ENCODE data around the gene PLXNB3. TPM values are rescaled to one million over a fixed set of nuclear protein-coding genes. Genes with fewer than 3 reads are reported as not detected.

The PLXNB3 gene
- polyA plus RNA-seq, 1 donor from 2014 or later, result 0.48 TPM

- H3K36me3 ChIP-seq (ENCODE audit: insufficient read depth, low read length), result no peaks in the 10 kb centered on the region
- H3K4me2 ChIP-seq (ENCODE audit: low read length), result no peak overlapping the region
- no peaks in the 10 kb centered on the region for H3K9me2 ChIP-seq (ENCODE audit: insufficient read depth, low read length)
- H3K27me3 ChIP-seq (ENCODE audit: insufficient read depth, low read depth, low read length), result no peaks in the 10 kb centered on the region
- H3F3A ChIP-seq (ENCODE audit: insufficient read depth, low read length, poor library complexity, severe bottlenecking), result no peaks in the 10 kb centered on the region
- H3K27ac ChIP-seq (ENCODE audit: low read length), result no peak overlapping the region
- H2AFZ ChIP-seq (ENCODE audit: low read depth, low read length), result no peak overlapping the region
- TF ChIP-seq MXI1 (conservative IDR thresholded peaks at IDR 0.05; ENCODE audit: poor library complexity, severe bottlenecking) (no peak), SMC3 (conservative IDR thresholded peaks at IDR 0.05; ENCODE audit: poor library complexity) (no peak), POLR2AphosphoS5 (IDR thresholded peaks at IDR 0.05) (no peak), RAD21 (conservative IDR thresholded peaks at IDR 0.05) (no peak), CTCF (IDR thresholded peaks at IDR 0.05; ENCODE audit: poor library complexity, severe bottlenecking) (no peak), REST (IDR thresholded peaks at IDR 0.05; ENCODE audit: borderline replicate concordance) (no peak), EP300 (conservative IDR thresholded peaks at IDR 0.05; ENCODE audit: poor library complexity, severe bottlenecking) (no peak), TAF1 (IDR thresholded peaks at IDR 0.05; ENCODE audit: low read depth) (no peak), EZH2 (IDR thresholded peaks at IDR 0.05; ENCODE audit: borderline replicate concordance, insufficient read depth, low read length, poor library complexity, severe bottlenecking) (no peak)
- H3K9me3 ChIP-seq (ENCODE audit: low read length), result no peaks in the 10 kb centered on the region
- no peaks in the 10 kb centered on the region for H4K20me1 ChIP-seq (ENCODE audit: insufficient read depth)
- no peak overlapping the region for H3K9ac ChIP-seq (ENCODE audit: low read length)
- H3K4me3 ChIP-seq (ENCODE audit: low read length), result no peak overlapping the region
- no peaks in the 10 kb centered on the region for H3K79me2 ChIP-seq (replicated peaks; ENCODE audit: insufficient read depth, low read length)
Observed at GRCh38 chrX:153802513-153803045, 38.5 kb downstream of the PLXNB3 start.

- Histone ChIP-seq H4K20me1 (ENCODE audit: insufficient read depth) (no peaks in the 10 kb centered on the region), H3K9ac (ENCODE audit: low read length) (no peak overlapping the region), H3F3A (ENCODE audit: insufficient read depth, low read length, poor library complexity, severe bottlenecking) (no peaks in the 10 kb centered on the region), H2AFZ (ENCODE audit: low read depth, low read length) (no peak overlapping the region), H3K36me3 (ENCODE audit: insufficient read depth, low read length) (no peaks in the 10 kb centered on the region), H3K9me2 (ENCODE audit: insufficient read depth, low read length) (no peaks in the 10 kb centered on the region), H3K27me3 (ENCODE audit: insufficient read depth, low read depth, low read length) (no peaks in the 10 kb centered on the region), H3K79me2 (replicated peaks; ENCODE audit: insufficient read depth, low read length) (peaks cover 5% of the 10 kb centered on the region), H3K4me3 (ENCODE audit: low read length) (no peak overlapping the region), H3K4me2 (ENCODE audit: low read length) (no peak overlapping the region), H3K9me3 (ENCODE audit: low read length) (no peaks in the 10 kb centered on the region), H3K27ac (ENCODE audit: low read length) (no peak overlapping the region)
- TF ChIP-seq REST (IDR thresholded peaks at IDR 0.05; ENCODE audit: borderline replicate concordance) (no peak), RAD21 (conservative IDR thresholded peaks at IDR 0.05) (no peak), MXI1 (conservative IDR thresholded peaks at IDR 0.05; ENCODE audit: poor library complexity, severe bottlenecking) (no peak), CTCF (IDR thresholded peaks at IDR 0.05; ENCODE audit: poor library complexity, severe bottlenecking) (no peak), SMC3 (conservative IDR thresholded peaks at IDR 0.05; ENCODE audit: poor library complexity) (no peak)
Observed at GRCh38 chrX:153803211-153804099, 39.4 kb downstream of the PLXNB3 start.

Data from neural cell (in vitro differentiated cells).